Posterior vena cava (tissue), 2 donors: ENCODE measurements around the gene FBXO33. TPM values are rescaled to one million over a fixed set of nuclear protein-coding genes. Genes with fewer than 3 reads are reported as not detected.
"Not testable (repeated sequence)": the region's sequence is repeated elsewhere in the genome, so short reads cannot be mapped to it uniquely, and the experiment has no call there.

Experiments used
- DNase-seq: peaks from one replicate; pipeline ENCODE4 v3.0.0-alpha.2; 2020; ENCODE audit warnings: low spot score
- intact Hi-C, 2 donors: fragments of 100-400 bp; cut with DNase I; formaldehyde crosslinking; loops; one replicate each; pipeline versions ENCODE4 v1.14.1 to v1.14.2; 2022 to 2023
- total RNA-seq, 2 donors: library from RNA; stranded (reverse); fragmentation: NEBNext Ultra II Directional; extraction: Animal tissue kit (Norgen Biotek cat#: 25700); gene quantifications; one replicate each; pipeline ENCODE4 v1.2.1, GENCODE V29; 2021
- donor health status: DM: yes; HTN: yes; CAD: no.
- donor health status: DM: yes; HTN: yes; CAD: no.

Gene FBXO33
- total RNA-seq, 2 donors from 2014 or later = 7.8 to 8.9 TPM

GRCh38 chr14:39382463-39382862 is 49.8 kb downstream of the FBXO33 start:
- intact Hi-C loops = no loop called here
- DNase-seq = no peak

DNA sequence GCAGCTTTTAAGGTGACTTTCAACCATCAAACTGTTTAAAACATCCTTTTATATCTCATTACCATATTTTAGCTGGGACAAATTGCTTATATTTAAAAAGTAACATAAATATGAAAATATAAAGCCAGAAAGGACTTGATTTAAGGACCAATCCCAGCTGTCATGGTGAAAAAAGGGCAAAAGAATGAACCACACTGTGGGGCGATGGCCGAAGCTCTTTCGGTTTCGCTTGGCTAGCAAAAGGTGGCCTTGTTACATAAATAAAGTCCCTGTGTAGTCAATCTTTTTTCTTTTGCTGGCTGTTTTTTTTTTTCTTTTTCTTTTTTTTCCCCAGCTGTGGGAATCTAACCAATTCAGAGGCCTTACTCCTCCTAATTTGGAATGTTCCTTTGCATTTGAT is 50.9 kb downstream of the FBXO33 start:
- DNase-seq = no peak
- intact Hi-C loops = no loop called here

- intact Hi-C loops = no loop called here
- DNase-seq = no peak
Observed at GRCh38 chr14:39376667-39377403, 55.4 kb downstream of the FBXO33 start.

DNA sequence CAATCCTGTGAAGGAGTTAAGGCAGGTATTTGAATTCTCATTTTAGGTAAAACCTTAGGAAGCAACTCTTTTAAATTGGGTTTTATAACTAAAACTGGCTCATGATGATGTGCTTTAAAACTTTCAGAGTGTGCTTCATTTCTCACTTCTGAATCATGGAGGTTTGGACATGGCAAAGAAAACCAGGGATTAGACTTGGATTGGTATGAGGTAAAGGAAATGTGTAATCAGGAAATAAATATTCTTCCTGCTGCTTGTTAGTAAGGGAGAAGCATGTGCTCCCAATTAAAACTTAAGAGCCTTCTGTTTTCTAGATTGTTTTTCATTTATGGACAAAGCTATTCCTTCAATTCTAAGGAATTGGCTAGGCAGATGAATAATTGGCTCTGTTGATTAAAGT is 57.4 kb downstream of the FBXO33 start:
- no peak for DNase-seq
- intact Hi-C loops = no loop called here

DNA sequence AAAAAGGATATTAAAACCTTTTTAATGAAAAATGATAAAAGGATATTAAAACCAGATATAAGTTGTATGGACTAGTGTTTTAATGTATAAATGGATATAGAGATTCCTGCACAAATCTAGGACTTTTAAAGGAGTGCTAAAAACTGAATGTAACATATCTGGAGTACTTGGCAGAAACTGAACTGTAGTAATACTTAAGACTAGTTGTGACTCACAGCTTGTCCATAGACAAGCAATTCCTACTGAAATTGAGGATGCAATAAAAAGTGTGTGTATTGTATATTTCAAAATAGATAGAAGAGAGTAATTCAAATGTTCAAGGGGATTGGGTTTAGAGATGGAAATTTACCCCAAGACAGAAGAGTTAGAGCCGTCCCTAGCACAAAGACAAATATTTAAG is 59.6 kb downstream of the FBXO33 start:
- intact Hi-C loops = no loop called here

DNA sequence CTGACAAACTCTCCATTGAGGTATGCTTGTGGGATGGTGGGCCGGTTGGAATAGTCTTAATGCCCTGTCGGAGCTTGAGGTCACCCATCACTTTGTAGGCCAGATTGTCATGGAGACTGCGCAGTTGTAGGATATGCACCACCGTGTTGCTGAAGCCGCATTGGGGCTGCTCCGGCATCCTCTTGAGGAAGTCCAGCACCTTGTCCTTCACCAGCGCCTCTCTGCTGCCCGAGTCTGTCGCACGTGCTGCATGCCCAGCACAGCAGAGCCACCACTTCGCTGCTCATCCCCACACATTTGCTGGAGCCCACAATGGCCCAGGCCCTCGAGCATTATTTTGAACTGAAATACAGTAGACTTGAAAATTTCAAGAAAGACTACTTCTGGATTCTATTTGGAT is 61.8 kb downstream of the FBXO33 start:
- no peak for DNase-seq
- intact Hi-C loops = no loop called here

More for the DNA sequence above, 59.6 kb downstream of the FBXO33 start:
- no peak for DNase-seq

GRCh38 chr14:39369029-39369428 is 63.2 kb downstream of the FBXO33 start:
- no peak for DNase-seq
- intact Hi-C loops = no loop called here

- intact Hi-C loops = no loop called here
Observed at GRCh38 chr14:39368261-39368959, 63.8 kb downstream of the FBXO33 start.

GRCh38 chr14:39367387-39367751 is 64.9 kb downstream of the FBXO33 start:
- DNase-seq = no peak
- intact Hi-C loops = loop anchor here in 1 of 2 donors (2.0 kb wide), 1 partner anchor 21 kb away; no protein-coding TSS in a partner anchor

More at GRCh38 chr14:39368261-39368959, 63.8 kb downstream of the FBXO33 start:
- DNase-seq = no peak

GRCh38 chr14:39366460-39367386 is 65.5 kb downstream of the FBXO33 start:
- DNase-seq = no peak
- intact Hi-C loops = loop anchor here in 1 of 2 donors (2.0 kb wide), 1 partner anchor 20 kb away; no protein-coding TSS in a partner anchor

DNA sequence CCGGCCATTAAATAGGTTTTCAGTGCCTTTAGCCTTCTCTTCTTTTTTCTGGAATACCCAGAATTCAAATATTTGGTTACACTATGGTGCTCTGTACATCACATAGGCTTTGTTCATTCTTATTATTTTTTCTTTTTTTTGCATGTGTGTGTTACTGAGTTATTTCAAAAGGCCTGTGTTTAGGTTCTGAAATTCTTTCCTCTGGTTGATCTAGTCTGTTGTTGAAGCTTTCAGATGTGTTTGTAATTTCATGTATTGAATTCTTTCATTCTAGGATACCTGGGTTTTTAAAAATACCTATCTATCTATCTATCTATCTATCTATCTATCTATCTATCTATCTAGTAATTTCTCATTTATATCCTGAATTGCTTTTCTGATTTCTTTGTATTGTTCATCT is 66.9 kb downstream of the FBXO33 start:
- intact Hi-C loops = no loop called here
- no peak for DNase-seq

GRCh38 chr14:39364509-39364908 is 67.7 kb downstream of the FBXO33 start:
- no peak for DNase-seq
- intact Hi-C loops = no loop called here

GRCh38 chr14:39361556-39361955 is 70.7 kb downstream of the FBXO33 start:
- intact Hi-C loops, DNase-seq: not testable (repeated sequence)

DNA sequence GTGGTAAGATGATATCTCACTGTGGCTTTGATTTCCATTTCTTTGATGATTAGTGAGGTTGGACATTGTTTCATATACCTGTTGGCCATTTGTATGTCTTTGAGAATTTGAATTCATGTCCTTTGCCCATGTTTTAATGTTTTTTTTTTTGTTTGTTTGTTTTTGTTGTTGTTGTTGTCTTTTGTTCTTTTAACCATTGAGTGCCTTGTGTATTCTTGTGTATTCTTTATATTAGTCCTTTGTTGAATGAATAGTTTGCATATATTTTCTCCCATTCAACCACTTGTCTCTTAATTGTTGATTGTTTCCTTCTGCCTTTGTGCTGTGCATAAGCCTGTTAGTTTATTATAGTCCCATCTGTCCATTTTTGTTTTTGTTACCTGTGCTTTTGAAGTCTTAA is 71.9 kb downstream of the FBXO33 start:
- intact Hi-C loops = no loop called here

DNA sequence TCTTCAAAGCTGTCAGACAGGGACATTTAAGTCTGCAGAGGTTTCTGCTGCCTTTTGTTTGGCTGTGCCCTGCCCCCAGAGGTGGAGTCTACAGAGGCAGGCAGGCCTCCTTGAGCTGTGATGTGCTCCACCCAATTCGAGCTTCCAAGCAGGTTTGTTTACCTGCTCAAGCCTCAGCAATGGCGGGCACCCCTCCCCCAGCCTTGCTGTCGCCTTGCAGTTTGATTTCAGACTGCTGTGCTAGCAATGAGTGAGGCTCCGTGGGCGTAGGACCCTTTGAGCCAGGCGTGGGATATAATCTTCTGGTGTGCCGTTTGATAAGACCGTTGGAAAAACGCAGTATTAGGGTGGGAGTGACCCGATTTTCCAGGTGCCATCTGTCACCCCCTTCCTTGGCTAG is 73.2 kb downstream of the FBXO33 start:
- DNase-seq, intact Hi-C loops: not testable (repeated sequence)

More for the DNA sequence above, 71.9 kb downstream of the FBXO33 start:
- DNase-seq = no peak

DNA sequence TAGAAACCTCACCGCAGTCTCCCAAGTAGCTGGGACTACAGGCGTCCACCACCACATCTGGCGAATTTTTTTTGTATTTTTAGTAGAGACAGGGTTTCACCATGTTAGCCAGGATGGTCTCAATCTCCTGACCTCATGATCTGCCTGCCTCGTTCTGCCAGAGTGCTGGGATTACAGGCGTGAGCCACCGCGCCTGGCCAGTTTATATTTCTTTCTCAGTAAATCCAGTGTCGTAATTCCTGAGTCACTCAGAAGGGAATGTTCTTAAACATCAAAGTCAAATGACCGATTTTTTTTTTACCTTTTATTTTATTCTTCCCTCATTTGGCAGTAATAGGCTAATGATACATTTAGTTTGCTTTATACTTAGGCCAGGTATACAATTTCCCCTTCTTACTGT is 80.5 kb downstream of the FBXO33 start:
- DNase-seq = no peak
- intact Hi-C loops = no loop called here

GRCh38 chr14:39350866-39351265 is 81.4 kb downstream of the FBXO33 start:
- intact Hi-C loops = no loop called here
- no peak for DNase-seq
